Measurements from ENCODE around the gene CD160.

GRCh38 chr1:145702826-145703225 is 16.5 kb upstream of the CD160 start:
- TF ChIP-seq CTCF (IDR thresholded peaks at IDR 0.05) (no peak), POLR2AphosphoS5 (IDR thresholded peaks at IDR 0.05) (no peak), POLR2A (IDR thresholded peaks at IDR 0.05; ENCODE audit: low read depth) (no peak)

All from esophagus muscularis mucosa (tissue), 3 donors.